Measurements from ENCODE around the gene MINDY4.

Gene MINDY4

DNA sequence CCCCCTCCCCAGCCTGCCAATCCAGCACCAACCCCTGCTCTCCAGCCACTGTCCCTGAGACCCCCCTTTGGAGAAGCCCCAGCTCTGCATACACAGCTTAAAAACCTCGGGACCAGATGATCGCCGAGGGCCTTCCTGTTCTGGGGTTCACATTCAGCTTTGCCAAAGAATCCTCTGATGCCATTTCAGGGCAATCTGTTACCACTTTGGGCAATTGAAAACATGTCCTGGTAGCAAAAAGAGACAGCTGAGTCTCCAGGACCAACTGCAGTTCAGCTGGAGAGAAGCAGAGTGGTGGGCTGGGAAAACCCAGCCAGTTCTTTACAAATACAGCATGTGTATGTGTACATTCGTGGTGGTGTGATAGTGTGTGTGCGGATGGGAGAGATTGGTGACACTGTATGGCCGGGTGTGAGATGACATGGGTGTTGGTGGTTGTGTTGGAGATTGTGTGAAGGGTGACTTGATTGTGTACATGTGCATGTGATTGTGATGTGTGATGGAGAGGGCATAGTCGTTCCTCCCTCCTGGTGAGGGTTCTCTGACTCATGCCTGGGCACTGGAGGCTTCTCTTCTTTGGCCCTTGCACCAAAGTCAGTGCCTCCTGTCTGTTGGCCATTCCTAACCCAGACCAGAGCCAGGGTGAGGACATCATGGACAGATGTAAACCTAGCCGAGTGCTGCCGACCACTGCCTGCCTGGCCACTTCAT lies 91.9 kb downstream of the MINDY4 start:
- no peak for DNase-seq (ENCODE audit: insufficient read length, low spot score)
- no peak for TF ChIP-seq POU2F2 (IDR thresholded peaks at IDR 0.05; ENCODE audit: low read depth, low read length)
- no peak for TF ChIP-seq POLR2A (IDR thresholded peaks at IDR 0.05; ENCODE audit: low read depth, low read length)
- TF ChIP-seq PAX5 (IDR thresholded peaks at IDR 0.05; ENCODE audit: insufficient read depth, low read length, severe bottlenecking): no peak
- no peak for TF ChIP-seq TAF1 (IDR thresholded peaks at IDR 0.05; ENCODE audit: low read depth, low read length)
- no peak for TF ChIP-seq POLR2AphosphoS5 (IDR thresholded peaks at IDR 0.05; ENCODE audit: low read depth, low read length)
- TF ChIP-seq SPI1 (IDR thresholded peaks at IDR 0.05; ENCODE audit: low read depth, low read length): no peak
- no peak for FAIRE-seq

DNA sequence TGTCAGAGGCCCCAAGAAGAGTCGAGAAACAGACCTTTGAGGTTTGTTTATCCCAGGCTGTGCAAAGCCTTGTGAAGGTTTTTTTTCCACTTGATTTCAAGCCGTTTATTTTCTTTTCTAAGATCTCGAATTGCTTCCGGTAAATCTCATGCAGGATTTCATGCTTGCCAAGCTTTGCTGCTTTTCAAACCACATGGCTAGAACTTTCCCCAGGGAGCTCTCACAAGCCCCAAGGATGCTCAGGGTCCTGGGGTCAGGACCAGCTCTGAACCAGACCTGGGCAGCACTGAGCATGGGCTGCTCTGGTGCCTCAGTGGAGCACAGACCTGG lies 92.5 kb downstream of the MINDY4 start:
- TF ChIP-seq TAF1 (IDR thresholded peaks at IDR 0.05; ENCODE audit: low read depth, low read length) (no peak), PAX5 (IDR thresholded peaks at IDR 0.05; ENCODE audit: insufficient read depth, low read length, severe bottlenecking) (no peak), POLR2A (IDR thresholded peaks at IDR 0.05; ENCODE audit: low read depth, low read length) (no peak), POLR2AphosphoS5 (IDR thresholded peaks at IDR 0.05; ENCODE audit: low read depth, low read length) (no peak), SPI1 (IDR thresholded peaks at IDR 0.05; ENCODE audit: low read depth, low read length) (no peak), POU2F2 (IDR thresholded peaks at IDR 0.05; ENCODE audit: low read depth, low read length) (no peak)
- DNase-seq (ENCODE audit: insufficient read length, low spot score): no peak
- no peak for FAIRE-seq

- no peak for TF ChIP-seq PAX5 (IDR thresholded peaks at IDR 0.05; ENCODE audit: insufficient read depth, low read length, severe bottlenecking)
- no peak for TF ChIP-seq POU2F2 (IDR thresholded peaks at IDR 0.05; ENCODE audit: low read depth, low read length)
- no peak for TF ChIP-seq SPI1 (IDR thresholded peaks at IDR 0.05; ENCODE audit: low read depth, low read length)
- no peak for TF ChIP-seq TAF1 (IDR thresholded peaks at IDR 0.05; ENCODE audit: low read depth, low read length)
- TF ChIP-seq POLR2A (IDR thresholded peaks at IDR 0.05; ENCODE audit: low read depth, low read length): no peak
- no peak for TF ChIP-seq POLR2AphosphoS5 (IDR thresholded peaks at IDR 0.05; ENCODE audit: low read depth, low read length)
- no peak for DNase-seq (ENCODE audit: insufficient read length, low spot score)
- FAIRE-seq: no peak
Observed at GRCh38 chr7:30864101-30864500, 92.9 kb downstream of the MINDY4 start.

DNA sequence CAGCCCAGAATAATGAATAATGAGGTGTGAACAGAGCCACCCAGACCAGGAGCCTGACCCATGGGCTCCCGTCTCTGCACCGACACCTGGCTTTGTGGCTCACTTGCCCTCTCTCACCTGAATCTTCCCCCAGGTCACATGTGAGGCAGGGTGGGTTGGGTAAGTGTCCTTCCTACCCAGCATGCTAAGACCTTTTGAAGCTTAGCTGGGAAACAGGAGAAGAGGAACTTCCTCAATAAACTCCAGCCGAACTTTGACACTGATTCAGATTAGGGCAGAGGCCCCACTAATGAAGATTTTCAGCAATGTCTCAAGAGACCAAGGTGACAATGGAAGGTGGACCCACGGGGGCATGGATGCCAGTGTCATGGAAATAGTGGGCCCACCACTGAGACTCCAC lies 93.9 kb downstream of the MINDY4 start:
- DNase-seq (ENCODE audit: insufficient read length, low spot score) (no peak), FAIRE-seq (no peak)
- TF ChIP-seq TAF1 (IDR thresholded peaks at IDR 0.05; ENCODE audit: low read depth, low read length) (no peak), PAX5 (IDR thresholded peaks at IDR 0.05; ENCODE audit: insufficient read depth, low read length, severe bottlenecking) (no peak), SPI1 (IDR thresholded peaks at IDR 0.05; ENCODE audit: low read depth, low read length) (no peak), POLR2AphosphoS5 (IDR thresholded peaks at IDR 0.05; ENCODE audit: low read depth, low read length) (no peak), POLR2A (IDR thresholded peaks at IDR 0.05; ENCODE audit: low read depth, low read length) (no peak), POU2F2 (IDR thresholded peaks at IDR 0.05; ENCODE audit: low read depth, low read length) (no peak)

GRCh38 chr7:30865821-30866220 lies 94.6 kb downstream of the MINDY4 start:
- FAIRE-seq (no peak), DNase-seq (ENCODE audit: insufficient read length, low spot score) (no peak)
- TF ChIP-seq TAF1 (IDR thresholded peaks at IDR 0.05; ENCODE audit: low read depth, low read length) (no peak), POLR2A (IDR thresholded peaks at IDR 0.05; ENCODE audit: low read depth, low read length) (no peak)

DNA sequence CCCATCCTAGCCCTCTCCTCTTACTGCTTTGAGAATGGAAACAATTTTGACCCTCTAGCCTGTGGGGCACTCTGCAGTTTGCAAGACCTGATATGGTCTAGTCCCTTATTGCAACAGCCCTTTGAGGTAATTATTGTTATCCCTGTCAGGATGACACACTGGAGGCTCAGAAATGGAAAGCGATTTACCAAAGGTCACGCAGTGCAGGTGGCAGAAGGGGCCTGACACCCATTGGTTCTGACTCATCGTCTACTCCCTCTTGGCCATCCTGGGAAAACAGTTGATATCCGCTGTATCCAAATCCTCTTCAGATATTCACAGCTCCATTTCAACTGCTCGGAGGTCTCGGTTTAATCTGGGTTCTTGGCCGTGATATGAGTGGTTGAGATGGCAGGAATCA lies 95.7 kb downstream of the MINDY4 start:
- DNase-seq (ENCODE audit: insufficient read length, low spot score) (no peak), FAIRE-seq (no peak)
- TF ChIP-seq PAX5 (IDR thresholded peaks at IDR 0.05; ENCODE audit: insufficient read depth, low read length, severe bottlenecking) (no peak), SPI1 (IDR thresholded peaks at IDR 0.05; ENCODE audit: low read depth, low read length) (no peak), POU2F2 (IDR thresholded peaks at IDR 0.05; ENCODE audit: low read depth, low read length) (no peak), POLR2AphosphoS5 (IDR thresholded peaks at IDR 0.05; ENCODE audit: low read depth, low read length) (no peak), TAF1 (IDR thresholded peaks at IDR 0.05; ENCODE audit: low read depth, low read length) (no peak), POLR2A (IDR thresholded peaks at IDR 0.05; ENCODE audit: low read depth, low read length) (no peak)

DNA sequence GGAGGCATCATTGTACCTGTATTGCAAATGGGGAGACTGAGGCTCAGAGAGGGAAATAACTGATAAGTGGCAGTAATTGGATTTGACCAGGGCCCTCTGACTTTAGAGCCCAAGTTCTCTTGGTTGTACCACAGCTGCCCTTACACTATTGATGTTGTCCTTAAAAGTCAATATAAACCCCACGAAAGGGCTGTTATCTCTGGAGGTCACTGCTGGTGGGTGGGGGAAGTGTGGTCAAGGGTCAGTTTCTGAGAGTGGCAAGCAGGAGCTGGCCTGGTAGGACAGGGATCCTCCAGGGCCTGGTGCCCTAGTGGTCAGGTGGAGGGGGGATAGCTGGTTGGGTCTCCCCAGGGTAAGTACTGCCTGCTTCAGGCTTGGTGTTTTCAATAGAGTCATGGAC lies 96.3 kb downstream of the MINDY4 start:
- TF ChIP-seq POLR2A (IDR thresholded peaks at IDR 0.05; ENCODE audit: low read depth, low read length) (no peak), TAF1 (IDR thresholded peaks at IDR 0.05; ENCODE audit: low read depth, low read length) (no peak), POU2F2 (IDR thresholded peaks at IDR 0.05; ENCODE audit: low read depth, low read length) (no peak), POLR2AphosphoS5 (IDR thresholded peaks at IDR 0.05; ENCODE audit: low read depth, low read length) (no peak), SPI1 (IDR thresholded peaks at IDR 0.05; ENCODE audit: low read depth, low read length) (no peak), PAX5 (IDR thresholded peaks at IDR 0.05; ENCODE audit: insufficient read depth, low read length, severe bottlenecking) (no peak)
- FAIRE-seq: no peak
- no peak for DNase-seq (ENCODE audit: insufficient read length, low spot score)

DNA sequence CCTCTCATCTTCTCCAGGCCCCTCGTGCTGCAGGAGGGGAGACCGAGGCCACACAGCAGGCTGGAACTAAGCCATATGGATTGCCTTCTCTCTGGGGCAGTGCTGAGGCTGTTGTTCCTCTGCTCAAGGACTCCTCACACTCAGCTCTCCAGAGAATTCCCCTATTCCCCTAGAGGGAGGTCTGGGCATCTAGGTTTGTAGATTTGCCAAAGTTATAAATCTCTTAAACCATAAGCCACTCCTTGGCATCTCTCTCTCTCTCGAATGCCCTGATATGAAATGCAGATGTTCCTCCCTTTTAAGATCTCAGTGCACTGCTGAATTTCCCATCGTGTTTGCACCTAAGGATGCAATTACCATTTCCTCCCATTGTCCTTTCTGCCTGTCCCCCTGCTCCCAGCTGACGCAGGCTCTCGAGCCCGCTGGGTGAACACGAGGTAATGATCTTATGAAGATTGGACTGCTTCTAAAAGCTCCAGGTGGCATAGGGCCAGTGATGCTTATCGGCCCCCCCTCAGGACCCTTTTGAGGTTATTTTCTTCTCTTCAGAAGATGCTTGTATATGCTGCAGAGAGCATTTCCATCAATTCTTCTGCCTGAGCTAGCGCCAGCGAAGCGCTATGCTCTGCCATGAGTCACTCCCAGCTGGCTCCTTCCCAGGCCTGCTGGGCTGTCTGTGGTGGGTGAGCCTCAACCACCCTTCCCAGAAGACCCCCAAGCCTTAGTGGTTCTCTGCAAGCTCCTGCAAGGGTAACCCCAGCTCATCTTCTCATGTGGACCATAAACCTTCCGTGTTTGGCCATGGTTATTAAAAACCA lies 98.8 kb downstream of the MINDY4 start:
- no peak for TF ChIP-seq TAF1 (IDR thresholded peaks at IDR 0.05; ENCODE audit: low read depth, low read length)
- no peak for TF ChIP-seq PAX5 (IDR thresholded peaks at IDR 0.05; ENCODE audit: insufficient read depth, low read length, severe bottlenecking)
- no peak for TF ChIP-seq SPI1 (IDR thresholded peaks at IDR 0.05; ENCODE audit: low read depth, low read length)
- TF ChIP-seq POLR2AphosphoS5 (IDR thresholded peaks at IDR 0.05; ENCODE audit: low read depth, low read length): no peak
- TF ChIP-seq POU2F2 (IDR thresholded peaks at IDR 0.05; ENCODE audit: low read depth, low read length): no peak
- no peak for TF ChIP-seq POLR2A (IDR thresholded peaks at IDR 0.05; ENCODE audit: low read depth, low read length)
- DNase-seq (ENCODE audit: insufficient read length, low spot score) (no peak), FAIRE-seq (no peak)

DNA sequence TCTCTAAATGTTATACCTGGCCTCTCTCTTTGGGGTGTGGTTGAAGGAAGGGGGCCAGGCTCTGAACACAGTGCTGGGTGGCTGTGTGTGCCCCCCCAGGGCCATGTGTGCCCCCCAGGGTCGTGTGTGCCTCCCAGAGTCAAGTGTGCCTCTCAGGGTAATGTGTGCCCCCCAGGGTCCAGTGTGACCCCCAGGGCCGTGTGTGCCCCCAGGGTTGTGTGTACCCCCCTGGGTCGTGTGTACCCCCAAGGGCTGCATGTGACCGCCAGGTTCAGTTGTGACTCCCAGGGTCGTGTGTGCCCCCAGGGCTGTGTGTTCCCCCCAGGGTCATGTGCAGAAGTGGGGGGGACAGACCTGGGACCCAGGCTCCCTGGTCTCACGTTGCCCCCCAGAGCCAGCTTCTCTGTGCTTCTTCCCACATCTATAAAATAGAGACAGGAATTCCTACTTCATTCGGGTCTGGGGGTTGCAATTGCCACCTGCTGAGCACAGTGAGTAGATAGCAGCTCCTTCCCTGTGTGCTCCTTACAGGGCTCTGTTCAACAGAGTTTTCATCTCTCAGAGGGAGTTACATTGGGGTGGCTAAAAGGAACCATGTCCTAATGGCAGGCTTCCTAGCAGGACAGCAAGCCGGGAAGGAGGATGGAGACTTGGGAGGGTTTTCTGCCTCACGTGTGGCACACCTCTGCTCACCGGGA lies 99.8 kb downstream of the MINDY4 start:
- no peak for TF ChIP-seq SPI1 (IDR thresholded peaks at IDR 0.05; ENCODE audit: low read depth, low read length)
- no peak for TF ChIP-seq POLR2A (IDR thresholded peaks at IDR 0.05; ENCODE audit: low read depth, low read length)
- no peak for TF ChIP-seq TAF1 (IDR thresholded peaks at IDR 0.05; ENCODE audit: low read depth, low read length)
- no peak for TF ChIP-seq POU2F2 (IDR thresholded peaks at IDR 0.05; ENCODE audit: low read depth, low read length)
- DNase-seq (ENCODE audit: insufficient read length, low spot score) (no peak), FAIRE-seq (no peak)

All from GM12891 (cell line).